Left renal cortex interstitium (tissue), 4 donors: Measurements from ENCODE around the gene MMP17. TPM values are rescaled to one million over a fixed set of nuclear protein-coding genes. Genes with fewer than 3 reads are reported as not detected.
"Not testable (repeated sequence)": the region's sequence is repeated elsewhere in the genome, so short reads cannot be mapped to it uniquely, and the experiment has no call there.

Source experiments
- DNase-seq, 4 donors: peaks; one replicate each; pipeline ENCODE4 v3.0.0-alpha.2; 2013; ENCODE audit warnings: low read depth in 4 of 4, low spot score in 2 of 4, missing footprints in 1 of 4
- polyA plus RNA-seq, 4 donors: library from polyadenylated mRNA; unstranded; fragments of 120-200 nt; gene quantifications; one replicate each; pipeline ENCODE4 v1.2.1, GENCODE V29; 2013; ENCODE audit not compliant: insufficient read length in 4 of 4

MMP17 gene
- polyA plus RNA-seq, 4 donors, result 1.1 to 1.8 (median 1.3) TPM

DNA sequence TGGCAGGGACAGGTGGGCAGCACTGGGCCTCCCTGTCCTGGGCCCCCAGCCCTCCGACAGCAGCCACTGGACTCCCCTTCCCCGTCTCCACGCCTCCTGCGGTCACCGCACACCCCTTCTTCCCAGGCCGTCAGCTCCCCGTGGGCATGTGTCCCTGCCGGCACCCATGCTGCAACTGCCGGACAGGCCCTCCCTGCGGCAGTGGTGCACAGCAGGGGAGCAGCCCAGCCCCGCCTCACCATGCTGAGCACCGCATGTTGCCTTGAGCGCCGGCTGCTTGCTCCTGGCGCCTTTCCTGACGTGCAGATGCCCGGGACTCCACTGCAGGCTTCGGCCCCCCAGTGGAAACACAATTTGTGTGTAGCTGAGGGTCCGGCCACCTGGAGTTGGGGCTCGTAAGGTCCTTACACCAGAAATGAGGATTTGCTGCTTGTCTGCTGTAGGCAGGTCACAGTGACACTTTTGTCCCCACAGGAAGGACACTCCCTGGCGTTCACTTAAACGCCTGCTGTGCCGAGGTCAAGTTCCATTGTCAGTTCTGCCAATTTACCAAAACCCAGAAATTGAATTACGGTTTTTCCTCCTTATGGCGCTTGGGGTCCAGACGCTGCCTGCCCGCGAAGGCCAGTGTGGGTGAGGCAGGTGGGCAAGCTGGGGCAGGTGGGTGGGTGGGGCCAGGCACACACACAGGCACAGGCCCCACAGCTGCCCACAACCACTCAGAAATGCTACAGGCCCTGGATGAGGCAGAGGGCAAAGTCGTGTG, 28.2 kb upstream of the MMP17 start:
- no peak for DNase-seq

- DNase-seq, result no peak
Observed at GRCh38 chr12:131800594-131801135, 27.5 kb upstream of the MMP17 start.

DNA sequence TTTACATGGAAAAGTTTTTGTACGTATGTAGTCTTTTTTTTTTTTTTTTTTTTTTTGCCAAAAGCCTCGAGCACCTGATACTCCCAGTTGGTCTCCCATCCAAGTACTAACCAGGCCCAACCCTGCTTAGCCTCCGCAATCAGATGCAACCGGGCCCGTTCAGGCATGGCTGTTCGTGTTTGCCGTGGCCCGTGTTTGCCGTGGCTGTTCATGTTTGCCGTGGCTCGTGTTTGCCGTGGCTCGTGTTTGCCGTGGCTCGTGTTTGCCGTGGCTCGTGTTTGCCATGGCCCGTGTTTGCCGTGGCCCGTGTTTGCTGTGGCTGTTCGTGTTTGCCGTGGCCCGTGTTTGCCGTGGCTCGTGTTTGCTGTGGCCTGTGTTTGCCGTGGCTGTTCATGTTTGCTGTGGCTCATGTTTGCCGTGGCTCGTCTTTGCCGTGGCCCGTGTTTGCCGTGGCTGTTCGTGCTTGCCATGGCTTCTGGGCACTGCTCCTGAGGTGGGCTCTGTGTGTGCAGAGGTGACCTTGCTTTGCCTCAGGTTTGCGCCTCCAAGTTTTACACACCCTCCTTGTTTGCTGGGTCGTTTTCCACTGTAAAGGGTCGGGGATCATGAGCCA, 26.8 kb upstream of the MMP17 start:
- DNase-seq, result no peak

GRCh38 chr12:131803961-131804521, 24.2 kb upstream of the MMP17 start:
- no peak for DNase-seq

DNA sequence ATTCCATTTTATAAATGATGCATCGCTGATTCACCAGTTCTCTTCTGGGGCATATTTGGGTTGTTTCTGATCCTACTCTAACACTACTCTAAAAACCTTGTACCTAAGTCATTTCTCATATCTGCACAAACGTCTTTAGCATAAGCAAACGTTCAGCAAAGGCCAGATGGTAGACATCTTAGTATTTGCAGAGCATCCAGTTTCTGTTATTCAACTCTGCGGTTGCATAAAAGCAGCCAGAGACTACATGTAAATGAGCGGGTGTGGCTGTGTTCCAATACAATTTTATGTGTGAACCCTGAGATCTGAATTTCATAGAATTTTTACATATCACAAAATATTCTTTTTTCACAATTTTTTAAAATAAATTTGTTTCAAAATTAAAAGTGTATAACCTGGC, 22.8 kb upstream of the MMP17 start:
- no peak for DNase-seq

- DNase-seq, result no peak
Observed at GRCh38 chr12:131806674-131807073, 21.5 kb upstream of the MMP17 start.

- DNase-seq, result no peak
Observed at GRCh38 chr12:131808744-131809371, 19.3 kb upstream of the MMP17 start.

DNA sequence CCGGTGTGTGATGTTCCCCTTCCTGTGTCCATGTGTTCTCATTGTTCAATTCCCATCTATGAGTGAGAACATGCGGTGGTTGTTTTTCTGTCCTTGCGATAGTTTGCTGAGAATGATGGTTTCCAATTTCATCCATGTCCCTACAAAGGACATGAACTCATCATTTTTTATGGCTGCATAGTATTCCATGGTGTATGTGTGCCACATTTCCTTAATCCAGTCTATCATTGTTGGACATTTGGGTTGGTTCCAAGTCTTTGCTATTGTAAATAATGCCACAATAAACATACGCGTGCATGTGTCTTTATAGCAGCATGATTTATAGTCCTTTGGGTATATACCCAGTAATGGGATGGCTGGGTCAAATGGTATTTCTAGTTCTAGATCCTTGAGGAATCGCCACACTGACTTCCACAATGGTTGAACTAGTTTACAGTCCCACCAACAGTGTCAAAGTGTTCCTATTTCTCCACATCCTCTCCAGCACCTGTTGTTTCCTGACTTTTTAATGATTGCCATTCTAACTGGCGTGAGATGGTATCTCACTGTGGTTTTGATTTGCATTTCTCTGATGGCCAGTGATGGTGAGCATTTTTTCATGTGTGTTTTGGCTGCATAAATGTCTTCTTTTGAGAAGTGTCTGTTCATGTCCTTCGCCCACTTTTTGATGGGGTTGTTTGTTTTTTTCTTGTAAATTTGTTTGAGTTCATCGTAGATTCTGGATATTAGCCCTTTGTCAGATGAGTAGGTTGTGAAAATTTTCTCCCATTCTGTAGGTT, 18.5 kb upstream of the MMP17 start:
- not testable (repeated sequence) for DNase-seq

DNA sequence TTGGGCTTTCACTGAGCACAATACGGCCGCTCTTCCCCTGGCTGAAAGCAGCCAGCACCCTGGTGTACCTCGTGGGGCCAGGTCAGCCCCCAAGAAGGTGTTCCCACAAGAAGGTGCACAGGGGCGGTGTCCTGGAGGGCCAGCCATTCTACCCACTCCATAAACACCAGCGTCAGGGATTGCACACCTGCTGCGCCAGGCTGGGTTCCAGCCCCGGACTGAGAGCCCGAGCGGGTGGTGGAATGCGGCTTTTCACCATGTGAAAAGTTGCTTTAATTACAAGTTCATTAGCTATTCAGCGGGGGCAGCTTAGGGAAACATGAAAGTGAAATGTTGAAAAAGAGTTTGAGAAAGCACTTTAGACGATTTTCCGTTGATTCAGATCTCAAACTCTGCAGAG, 17.5 kb upstream of the MMP17 start:
- no peak for DNase-seq

- DNase-seq, result no peak
Observed at GRCh38 chr12:131815131-131815530, 13.1 kb upstream of the MMP17 start.

- no peak for DNase-seq
Observed at GRCh38 chr12:131816495-131816894, 11.7 kb upstream of the MMP17 start.

GRCh38 chr12:131817241-131817640, 11.0 kb upstream of the MMP17 start:
- DNase-seq, result no peak

GRCh38 chr12:131818821-131819585, 9.2 kb upstream of the MMP17 start:
- DNase-seq, result no peak

DNA sequence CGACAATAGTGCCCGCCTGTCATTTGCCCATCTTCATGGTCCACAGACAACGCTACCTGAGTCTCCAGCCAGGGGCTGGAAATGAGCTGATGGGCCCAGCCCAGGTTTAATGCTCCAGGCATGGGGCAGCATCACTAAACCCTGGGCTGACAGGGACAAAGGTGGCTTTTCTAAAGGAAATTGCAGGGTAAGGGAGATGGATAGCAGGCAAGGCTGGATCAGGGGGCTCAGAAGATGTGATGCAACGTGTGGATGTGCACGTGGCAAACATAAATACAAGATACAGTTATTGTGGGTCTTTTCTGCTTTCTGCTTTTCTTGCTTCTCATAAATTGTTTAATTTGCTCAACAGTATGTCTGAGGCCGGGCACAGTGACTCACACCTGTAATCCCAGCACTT, 3.7 kb upstream of the MMP17 start:
- DNase-seq, result no peak

GRCh38 chr12:131825146-131825892, 2.9 kb upstream of the MMP17 start:
- DNase-seq, result no peak

- no peak for DNase-seq
Observed at GRCh38 chr12:131826097-131826928, 1.9 kb upstream of the MMP17 start.

DNA sequence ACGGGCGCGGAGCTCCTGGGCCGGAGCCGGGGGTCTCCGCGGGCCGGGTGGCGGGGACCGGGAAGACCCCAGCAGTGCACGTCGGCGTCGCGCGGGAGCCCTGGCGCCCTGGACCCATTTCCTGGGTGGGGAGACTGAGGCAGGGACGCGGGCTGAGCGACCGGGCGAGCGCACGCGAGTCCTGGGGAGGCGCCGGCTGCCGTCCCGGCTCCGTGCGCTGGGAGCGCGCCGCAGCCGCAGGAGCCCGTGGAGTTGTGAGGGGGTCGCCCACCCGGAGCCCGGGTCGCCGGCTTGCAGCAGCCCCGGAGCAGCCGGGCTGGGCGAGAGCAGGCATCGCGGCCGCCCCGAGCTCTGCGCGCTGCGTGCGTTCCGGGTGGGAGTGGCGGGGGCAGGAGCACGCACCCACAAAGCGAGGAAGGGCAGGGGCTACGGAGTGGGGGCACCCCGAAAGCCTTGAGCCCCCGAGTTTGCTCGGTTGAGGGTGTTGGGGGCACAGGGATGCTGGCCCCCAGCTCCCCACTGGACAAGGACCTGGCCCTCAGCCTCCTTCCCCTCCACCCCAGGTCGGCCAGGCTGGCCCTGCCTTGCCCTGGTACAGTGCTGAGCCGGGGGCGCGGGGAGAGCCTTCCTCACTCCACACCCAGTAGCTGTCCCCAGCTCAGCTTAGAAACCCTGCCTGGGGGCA, 620 bp downstream of the MMP17 start:
- DNase-seq, result no peak

DNA sequence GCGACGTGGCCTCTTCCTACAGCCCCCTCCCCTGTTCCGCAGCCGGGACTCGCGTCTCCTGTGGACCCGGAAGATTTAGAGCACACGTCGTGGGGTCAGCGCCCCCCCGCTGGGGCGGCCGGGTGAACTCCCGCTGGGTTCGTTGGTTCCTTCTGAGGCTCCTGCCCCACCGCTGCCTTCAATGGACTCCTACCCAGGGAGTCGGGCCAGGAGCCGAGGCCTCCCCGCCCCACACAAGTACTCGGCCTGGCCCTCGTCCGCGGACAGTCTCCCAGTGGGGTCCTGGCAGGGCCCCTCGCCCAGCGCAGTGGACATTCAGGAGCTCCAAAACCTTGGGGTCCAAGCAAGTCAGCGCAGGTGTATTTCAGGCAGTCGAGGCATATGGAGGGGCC, 1.2 kb downstream of the MMP17 start:
- no peak for DNase-seq
